ENCODE results near the gene CHAD.
A peak's percentile ranks its signal among the peaks of the same experiment; 100 is the strongest.
"Not testable (repeated sequence)": the region's sequence is repeated elsewhere in the genome, so short reads cannot be mapped to it uniquely, and the experiment has no call there.

CHAD gene

GRCh38 chr17:50493744-50494143 is 25.1 kb upstream of the CHAD start:
- DNase-seq: no peak

GRCh38 chr17:50492214-50492613 is 23.5 kb upstream of the CHAD start:
- no peak for DNase-seq

- DNase-seq: no peak
Observed at GRCh38 chr17:50491505-50491904, 22.8 kb upstream of the CHAD start.

GRCh38 chr17:50488880-50489279 is 20.2 kb upstream of the CHAD start:
- no peak for DNase-seq

GRCh38 chr17:50487213-50488096 is 18.8 kb upstream of the CHAD start:
- no peak for DNase-seq

GRCh38 chr17:50484386-50485155 is 15.9 kb upstream of the CHAD start:
- DNase-seq: no peak

- no peak for DNase-seq
Observed at GRCh38 chr17:50483266-50483665, 14.6 kb upstream of the CHAD start.

- peak; percentile 17 to 93 (median 80) for DNase-seq
Observed at GRCh38 chr17:50482516-50482915, 13.8 kb upstream of the CHAD start.

GRCh38 chr17:50482110-50482509 is 13.4 kb upstream of the CHAD start:
- no peak for DNase-seq

GRCh38 chr17:50481648-50482047 is 13.0 kb upstream of the CHAD start:
- no peak for DNase-seq

GRCh38 chr17:50480854-50481490 is 12.3 kb upstream of the CHAD start:
- no peak for DNase-seq

- no peak for DNase-seq
Observed at GRCh38 chr17:50480142-50480764, 11.6 kb upstream of the CHAD start.

- peak in 10 of 14 donors; percentile 5 to 47 (median 22) for DNase-seq
Observed at GRCh38 chr17:50479522-50480141, 11.0 kb upstream of the CHAD start.

GRCh38 chr17:50478391-50479381 is 10.0 kb upstream of the CHAD start, which contains the start of gene RSAD1:
TSS of gene RSAD1 (plus strand) at chr17:50478860. CDS start at chr17:50478885, 25 bp downstream.
- peak in 13 of 14 donors; percentile 55 to 92 (median 74) for DNase-seq

GRCh38 chr17:50477976-50478375 is 9.3 kb upstream of the CHAD start:
- no peak for DNase-seq

- DNase-seq: peak in 1 of 14 donors; percentile 60
Observed at GRCh38 chr17:50476545-50477315, 8.1 kb upstream of the CHAD start.

- not testable (repeated sequence) for DNase-seq
Observed at GRCh38 chr17:50475775-50476544, 7.3 kb upstream of the CHAD start.

GRCh38 chr17:50475362-50475761 is 6.7 kb upstream of the CHAD start:
- no peak for DNase-seq

- DNase-seq: no peak
Observed at GRCh38 chr17:50474523-50474922, 5.8 kb upstream of the CHAD start.
